Kidney tubule cell (primary cell): ENCODE measurements around the gene ASTE1.
"Not testable (repeated sequence)": the region's sequence is repeated elsewhere in the genome, so short reads cannot be mapped to it uniquely, and the experiment has no call there.

Source experiments
- DNase-seq: peaks from one replicate; pipeline ENCODE4 v3.0.0-alpha.2; 2018; ENCODE audit warnings: low spot score

Gene ASTE1, protein sequence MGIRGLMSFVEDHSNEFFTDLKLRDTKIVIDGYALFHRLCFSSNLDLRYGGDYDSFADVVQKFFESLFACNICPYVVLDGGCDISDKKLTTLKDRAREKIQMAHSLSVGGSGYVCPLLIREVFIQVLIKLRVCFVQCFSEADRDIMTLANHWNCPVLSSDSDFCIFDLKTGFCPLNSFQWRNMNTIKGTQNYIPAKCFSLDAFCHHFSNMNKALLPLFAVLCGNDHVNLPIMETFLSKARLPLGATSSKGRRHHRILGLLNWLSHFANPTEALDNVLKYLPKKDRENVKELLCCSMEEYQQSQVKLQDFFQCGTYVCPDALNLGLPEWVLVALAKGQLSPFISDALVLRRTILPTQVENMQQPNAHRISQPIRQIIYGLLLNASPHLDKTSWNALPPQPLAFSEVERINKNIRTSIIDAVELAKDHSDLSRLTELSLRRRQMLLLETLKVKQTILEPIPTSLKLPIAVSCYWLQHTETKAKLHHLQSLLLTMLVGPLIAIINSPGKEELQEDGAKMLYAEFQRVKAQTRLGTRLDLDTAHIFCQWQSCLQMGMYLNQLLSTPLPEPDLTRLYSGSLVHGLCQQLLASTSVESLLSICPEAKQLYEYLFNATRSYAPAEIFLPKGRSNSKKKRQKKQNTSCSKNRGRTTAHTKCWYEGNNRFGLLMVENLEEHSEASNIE

GRCh38 chr3:131026321-131027151, at the start of gene ASTE1, which contains the start of gene NEK11:
TSS of gene ASTE1 (minus strand) at chr3:131026825. CDS start at chr3:131025306, 1,519 bp downstream.
TSS of gene NEK11 (plus strand) at chr3:131026877. CDS start at chr3:131029709, 2,832 bp downstream.
- peak; percentile 92 for DNase-seq

- peak; percentile 76 for DNase-seq
Measured at GRCh38 chr3:131075632-131076328, 49.2 kb upstream of the ASTE1 start.

DNA sequence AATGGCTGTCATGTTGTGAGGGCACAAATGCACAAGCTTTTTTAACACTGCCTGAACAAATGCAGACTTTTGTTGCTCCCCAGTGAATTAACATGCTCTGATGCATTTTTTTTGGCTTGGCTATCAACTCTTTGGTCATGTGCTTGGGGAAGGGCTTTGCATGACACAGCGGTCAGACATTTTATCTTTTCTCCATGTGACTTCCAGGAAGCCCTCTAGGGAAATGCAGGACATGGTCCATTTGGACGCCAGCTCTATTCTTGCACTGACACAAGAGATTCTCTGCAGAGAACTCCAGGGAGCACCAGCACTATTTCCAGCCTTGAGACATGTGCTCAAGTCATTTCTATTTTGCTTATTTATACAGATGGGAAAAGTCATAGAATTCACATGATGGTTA, 46.2 kb upstream of the ASTE1 start:
- no peak for DNase-seq

DNA sequence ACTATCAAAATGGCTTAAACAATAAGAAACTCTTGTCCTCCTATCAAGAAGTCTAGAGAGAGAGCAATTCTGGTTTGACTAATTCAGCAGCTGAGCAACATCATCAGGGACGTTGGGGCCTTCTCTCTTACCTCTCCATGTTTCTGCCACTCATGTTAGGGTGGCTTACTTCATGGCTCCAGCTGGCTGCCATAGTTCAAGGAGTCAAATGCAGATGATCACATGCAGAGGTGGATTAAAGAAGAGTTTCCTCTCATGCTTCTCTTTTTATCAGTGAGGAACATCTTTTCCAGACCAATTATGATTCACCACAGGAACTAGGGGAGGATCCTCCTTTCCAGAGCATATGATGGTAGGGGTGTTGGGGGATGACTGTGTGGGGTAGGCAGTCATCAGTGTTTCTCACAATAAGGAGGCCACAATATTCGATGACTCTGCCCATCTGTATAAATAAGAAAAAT, 45.5 kb upstream of the ASTE1 start:
- DNase-seq, result peak; percentile 24

- DNase-seq, result no peak
Measured at GRCh38 chr3:131067983-131068382, 41.4 kb upstream of the ASTE1 start.

- DNase-seq, result no peak
Measured at GRCh38 chr3:131053043-131053859, 26.6 kb upstream of the ASTE1 start.

DNA sequence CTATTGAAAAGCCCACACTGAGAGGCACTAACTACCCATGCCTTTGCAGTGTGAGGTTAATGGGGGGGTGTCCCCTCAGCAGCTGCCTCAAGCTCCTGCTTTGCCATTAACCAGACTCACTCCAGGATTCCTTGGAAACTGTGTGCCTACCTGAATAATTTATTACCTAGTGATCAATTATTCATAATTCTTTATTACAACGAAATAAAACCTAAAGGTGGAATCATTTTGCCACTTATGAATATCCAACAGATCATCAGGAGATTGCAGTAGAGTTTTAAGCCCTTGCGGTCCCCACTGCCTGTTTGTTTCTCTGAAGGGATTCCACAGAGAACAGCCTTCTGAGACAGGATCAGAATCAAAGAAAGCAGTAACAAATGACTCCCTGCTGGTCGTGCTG, 23.4 kb upstream of the ASTE1 start:
- DNase-seq, result no peak

GRCh38 chr3:131048030-131048429, 21.4 kb upstream of the ASTE1 start:
- no peak for DNase-seq

DNA sequence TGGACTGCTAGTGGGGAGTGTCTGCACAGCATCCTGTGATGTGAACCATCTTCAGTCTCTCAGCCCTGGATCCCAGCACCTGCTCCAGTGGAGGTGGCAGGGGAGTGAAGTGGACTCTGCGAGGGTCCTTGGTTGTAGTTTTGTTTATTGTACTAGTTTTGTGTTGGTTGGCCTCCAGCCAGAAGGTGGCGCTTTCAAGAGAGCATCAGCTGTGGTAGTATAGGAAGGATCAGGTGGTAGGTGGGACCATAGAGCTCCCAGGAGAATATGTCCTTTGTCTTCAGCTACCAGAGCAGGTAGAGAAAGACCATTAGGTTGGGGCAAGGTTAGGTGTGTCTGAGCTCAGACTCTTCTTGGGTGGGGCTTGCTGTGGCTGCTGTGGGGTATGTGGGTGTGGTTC, 21.0 kb upstream of the ASTE1 start:
- no peak for DNase-seq

- not testable (repeated sequence) for DNase-seq
Measured at GRCh38 chr3:131042271-131042985, 15.8 kb upstream of the ASTE1 start.

GRCh38 chr3:131038326-131038725, 11.7 kb upstream of the ASTE1 start:
- DNase-seq, result no peak

GRCh38 chr3:131036986-131037385, 10.4 kb upstream of the ASTE1 start:
- no peak for DNase-seq

- peak; percentile 54 for DNase-seq
Measured at GRCh38 chr3:131036200-131036816, 9.7 kb upstream of the ASTE1 start.

- peak; percentile 55 for DNase-seq
Measured at GRCh38 chr3:131033480-131034080, 7.0 kb upstream of the ASTE1 start.

- DNase-seq, result no peak
Measured at GRCh38 chr3:131031660-131032059, 5.0 kb upstream of the ASTE1 start.

- DNase-seq, result no peak
Measured at GRCh38 chr3:131028844-131029243, 2.2 kb upstream of the ASTE1 start.

GRCh38 chr3:131025539-131025938, 1.1 kb downstream of the ASTE1 start:
- DNase-seq, result no peak

- DNase-seq, result no peak
Measured at GRCh38 chr3:131020122-131020693, 6.4 kb downstream of the ASTE1 start.

DNA sequence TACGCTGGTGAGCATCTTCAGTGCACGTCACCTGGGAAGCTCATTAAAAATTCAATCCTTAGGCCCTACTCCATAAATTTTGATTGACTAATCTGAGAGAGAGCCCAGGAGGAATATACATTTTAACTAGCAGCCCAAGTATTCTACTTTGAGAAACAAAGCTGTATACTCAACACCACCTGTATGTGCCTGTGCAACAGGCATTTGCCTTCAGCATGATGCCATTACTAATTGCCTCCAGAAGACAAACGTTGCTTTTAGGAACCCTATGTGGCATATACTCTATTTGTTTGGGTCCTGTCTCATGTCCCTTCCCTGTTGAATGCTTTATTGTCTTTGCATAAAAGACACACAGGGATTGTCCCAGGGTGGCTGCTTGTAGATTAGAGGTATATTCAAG, 7.7 kb downstream of the ASTE1 start:
- DNase-seq, result no peak
